NCI-H526 (cell line): ENCODE results near the gene EIF5.

Experiments used
- DNase-seq, 2 experiments: peaks; one replicate each; lab custom pipeline; 2025; lab: John Stamatoyannopoulos, UW

Gene EIF5

DNA sequence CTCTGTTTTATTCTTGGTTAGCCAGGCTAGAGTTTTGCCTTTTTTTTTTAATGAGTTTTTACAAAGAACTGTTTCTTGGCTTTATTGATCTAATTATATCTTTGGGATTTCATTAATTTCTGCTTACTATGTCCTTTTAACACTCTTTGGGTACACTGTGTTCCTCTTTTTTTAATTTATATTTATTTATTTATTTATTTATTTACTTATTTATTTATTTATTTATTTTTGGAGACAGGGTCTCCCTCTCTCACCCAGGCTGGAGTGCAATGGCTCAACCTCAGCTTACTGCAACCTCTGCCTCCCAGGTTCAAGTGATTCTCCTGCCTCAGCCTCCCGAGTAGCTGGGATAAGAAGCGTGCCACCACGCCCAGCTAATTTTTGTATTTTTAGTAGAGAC is 36.0 kb downstream of the EIF5 start:
- no peak for DNase-seq

DNA sequence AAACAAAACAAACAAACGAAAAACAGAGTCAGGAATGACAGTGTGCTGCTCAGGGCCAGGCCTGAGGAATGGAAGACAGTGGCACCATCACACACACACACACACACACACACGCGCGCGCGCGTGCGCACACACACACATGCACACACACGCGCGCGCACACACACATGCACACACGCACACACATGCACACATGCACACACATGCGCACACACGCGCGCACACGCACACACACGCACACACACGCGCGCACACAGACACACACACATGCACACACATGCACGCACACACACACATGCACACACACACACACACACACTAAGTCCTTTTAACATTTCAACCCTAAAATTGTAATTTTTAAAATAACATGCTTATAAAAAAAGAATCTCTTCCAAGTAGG is 38.0 kb downstream of the EIF5 start:
- DNase-seq = no peak

DNA sequence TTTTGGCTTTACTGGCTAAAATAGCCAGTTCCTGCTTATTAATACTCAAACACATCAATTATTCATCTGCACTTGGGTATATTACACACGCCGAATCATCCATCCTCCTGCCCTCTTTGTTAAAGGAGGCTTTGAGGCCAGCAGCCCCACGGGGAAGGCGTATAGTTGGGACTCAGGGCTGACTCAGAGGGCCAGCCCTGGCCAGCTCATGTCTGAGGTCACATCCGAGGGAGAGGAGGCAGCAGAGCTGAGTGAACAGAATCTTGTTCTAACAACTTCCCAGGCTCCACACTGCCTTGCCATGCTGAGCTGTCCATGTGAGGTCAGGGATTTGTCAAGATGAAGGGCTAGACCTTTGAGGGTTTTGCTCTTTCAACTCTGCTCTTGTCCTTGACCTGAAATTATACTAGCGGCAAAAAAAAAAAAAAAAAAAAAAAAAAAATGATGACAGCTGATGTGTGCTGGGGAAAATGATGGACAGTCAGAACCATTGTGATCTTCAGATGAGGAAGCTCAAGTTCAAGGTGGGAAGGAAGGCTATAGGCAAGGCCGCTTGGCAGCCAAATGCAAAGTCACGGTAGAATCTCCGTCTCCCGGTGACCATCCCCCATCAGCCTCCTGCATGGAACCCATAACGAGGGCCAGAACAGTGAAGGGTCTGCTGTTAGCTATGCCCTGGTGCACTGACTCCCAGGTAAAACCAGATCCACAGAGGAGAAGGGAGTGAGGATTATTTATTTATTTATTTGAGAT is 38.7 kb downstream of the EIF5 start:
- no peak for DNase-seq

DNA sequence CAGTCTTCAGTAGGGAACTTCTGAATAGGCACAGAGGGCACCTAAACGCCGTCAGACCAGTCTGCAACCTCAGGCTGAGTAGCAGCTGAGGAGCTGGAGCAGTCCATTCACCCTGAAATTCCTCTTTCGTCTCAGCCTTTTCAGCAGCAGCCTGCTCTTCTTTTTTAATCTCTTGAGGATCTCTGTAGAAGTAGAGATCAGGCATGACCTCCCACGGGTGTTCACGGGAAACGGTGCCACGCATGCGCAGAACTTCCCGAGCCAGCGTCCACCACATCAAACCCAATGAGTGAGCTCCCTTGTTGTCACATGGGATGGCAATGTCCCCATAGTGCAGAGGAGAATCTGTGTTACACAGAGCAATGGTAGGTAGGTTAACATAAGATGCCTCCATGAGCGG is 40.1 kb downstream of the EIF5 start:
- no peak for DNase-seq

DNA sequence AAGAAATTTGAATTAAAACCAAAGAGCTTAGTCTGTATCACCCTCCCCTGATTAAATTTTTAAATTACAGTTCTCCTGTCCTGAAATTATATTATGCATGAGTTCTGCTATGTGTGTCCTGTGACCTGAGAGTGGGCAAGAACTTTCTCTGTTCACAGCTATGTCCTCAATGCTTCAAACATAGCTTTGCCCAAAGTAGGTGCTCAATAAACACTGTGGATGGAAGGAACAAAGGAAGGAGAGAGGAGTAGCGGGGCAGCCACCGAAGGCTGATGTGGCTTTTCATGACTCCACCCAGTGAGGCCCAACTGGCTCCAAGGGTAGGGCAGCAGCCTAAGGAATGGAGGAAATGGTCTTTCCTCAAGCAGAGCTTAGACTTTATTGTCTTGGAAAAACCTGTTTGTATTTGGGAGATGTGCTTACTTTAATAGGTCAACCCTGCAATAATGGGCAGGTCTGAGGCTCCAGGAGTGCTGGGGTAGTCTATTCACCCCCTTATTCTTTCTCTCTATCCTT is 43.5 kb downstream of the EIF5 start:
- DNase-seq = no peak

DNA sequence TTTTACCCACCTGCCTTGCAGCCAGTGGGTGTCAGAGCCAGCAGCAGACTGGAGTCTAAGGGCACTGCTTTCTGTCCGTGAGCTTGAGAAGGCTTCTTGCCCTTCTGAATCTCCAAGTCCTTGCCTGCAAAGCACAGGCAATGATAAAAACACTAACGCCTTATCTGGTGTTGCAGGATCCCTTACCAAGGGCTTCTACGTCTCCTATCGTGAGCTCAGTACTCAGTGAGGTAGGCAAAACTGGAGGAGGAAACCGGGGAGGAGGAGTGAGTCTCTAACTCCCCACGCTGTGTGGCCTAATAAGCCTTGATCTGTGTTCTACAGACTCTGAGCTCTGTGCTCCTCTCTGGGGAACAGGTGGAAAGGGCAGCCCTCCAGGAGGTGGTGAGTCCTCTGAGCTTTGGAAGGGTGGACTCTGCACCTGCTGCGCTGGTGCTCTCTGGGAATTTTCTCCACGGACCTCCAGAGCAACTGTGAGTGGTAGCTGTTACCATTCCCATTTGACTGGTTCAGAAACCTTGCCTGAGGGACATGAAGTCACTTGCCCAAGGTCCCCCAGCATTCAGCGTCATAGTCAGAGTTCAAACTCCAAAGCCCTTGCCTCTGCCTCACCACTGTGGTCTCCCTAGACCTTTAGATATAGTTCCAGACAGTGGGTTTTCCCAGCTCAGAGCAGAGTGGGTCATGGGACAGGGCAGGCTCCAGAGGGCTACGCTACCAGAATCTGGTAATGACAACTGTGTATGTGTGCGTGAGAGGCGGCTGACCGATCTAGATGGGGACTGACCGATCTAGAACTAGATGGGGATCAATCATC is 44.2 kb downstream of the EIF5 start:
- DNase-seq = no peak

DNA sequence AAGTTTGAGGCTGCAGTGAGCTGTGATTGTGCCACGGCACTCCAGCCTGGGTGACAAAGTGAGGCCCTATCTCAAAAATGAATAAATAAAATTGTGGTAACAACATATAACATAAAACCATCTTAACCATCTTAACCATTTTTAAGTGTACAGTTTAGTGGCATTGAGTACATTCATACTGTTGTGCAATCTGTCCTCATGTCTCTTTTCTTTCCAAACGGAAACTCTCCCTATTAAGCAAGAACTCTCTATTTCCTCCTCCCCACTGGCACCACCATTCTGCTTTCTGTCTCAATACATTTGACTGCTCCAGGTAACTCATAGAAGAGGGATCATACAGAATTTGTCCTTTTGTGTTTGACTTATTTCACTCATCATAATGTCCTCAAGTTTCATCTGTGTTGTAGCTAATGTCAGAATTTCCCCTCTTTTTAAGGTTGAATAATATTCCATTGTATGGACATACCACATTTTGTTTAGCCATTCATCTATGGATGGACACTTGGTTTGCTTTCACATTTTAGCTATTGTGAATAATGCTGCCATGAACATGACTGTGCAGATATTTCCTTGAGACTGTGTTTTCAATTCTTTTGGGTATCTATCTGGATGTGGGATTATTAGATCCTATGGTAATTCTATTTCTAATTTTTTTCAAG is 46.8 kb downstream of the EIF5 start:
- DNase-seq = no peak

DNA sequence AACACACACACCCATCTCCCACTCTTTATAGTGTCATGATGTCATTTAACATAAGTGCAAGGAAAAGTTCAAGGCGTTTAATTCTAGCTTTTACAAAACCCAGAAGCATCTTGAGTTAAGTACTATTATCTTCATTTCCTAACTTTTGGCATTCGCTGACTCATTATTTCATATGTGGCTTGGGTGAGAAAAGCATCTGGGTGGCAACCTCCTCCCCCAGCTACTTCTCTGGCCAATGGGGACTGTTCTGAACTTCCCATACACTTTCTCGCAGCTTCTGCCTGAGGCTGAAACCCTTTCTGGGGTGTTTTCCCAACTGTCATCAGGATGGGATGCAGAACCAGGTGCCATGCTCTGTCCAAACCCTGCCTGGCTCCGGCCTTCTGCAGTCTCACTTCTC is 48.3 kb downstream of the EIF5 start:
- no peak for DNase-seq

DNA sequence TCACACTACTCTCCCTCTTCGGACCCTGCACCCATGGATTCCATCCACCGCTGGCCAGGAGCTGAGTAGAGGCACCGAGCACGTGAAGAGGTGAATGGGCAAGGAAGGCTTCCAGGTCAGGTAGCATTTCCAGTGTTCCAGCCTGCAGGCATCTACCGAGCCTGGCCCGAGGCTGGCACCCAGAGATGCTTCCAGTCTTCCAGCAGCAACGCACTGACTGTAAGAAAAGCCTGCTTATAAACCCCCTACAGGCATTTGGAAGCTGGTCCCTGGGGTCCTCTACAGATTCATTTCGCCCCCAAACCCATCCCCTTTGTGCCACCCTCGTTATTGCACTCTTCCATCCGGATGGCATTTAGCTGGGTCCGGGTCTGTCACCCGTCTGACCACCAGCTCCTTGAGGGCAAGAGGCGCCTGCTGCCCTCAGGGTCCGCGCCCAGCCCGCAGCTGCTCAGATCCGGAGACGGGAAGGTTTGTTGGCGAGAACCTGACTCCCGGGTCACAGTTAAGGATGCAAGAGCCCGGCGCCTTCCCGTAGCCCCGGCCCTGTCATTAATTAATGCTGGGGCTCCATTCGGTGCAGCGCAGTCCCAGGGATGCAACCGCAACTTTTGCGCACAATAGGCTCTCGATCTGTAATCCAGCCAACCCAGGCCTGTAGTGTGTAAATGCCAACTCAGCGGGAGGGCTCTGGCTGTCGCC is 50.6 kb downstream of the EIF5 start:
- peak in 1 of 2 experiments; percentile 52 for DNase-seq

DNA sequence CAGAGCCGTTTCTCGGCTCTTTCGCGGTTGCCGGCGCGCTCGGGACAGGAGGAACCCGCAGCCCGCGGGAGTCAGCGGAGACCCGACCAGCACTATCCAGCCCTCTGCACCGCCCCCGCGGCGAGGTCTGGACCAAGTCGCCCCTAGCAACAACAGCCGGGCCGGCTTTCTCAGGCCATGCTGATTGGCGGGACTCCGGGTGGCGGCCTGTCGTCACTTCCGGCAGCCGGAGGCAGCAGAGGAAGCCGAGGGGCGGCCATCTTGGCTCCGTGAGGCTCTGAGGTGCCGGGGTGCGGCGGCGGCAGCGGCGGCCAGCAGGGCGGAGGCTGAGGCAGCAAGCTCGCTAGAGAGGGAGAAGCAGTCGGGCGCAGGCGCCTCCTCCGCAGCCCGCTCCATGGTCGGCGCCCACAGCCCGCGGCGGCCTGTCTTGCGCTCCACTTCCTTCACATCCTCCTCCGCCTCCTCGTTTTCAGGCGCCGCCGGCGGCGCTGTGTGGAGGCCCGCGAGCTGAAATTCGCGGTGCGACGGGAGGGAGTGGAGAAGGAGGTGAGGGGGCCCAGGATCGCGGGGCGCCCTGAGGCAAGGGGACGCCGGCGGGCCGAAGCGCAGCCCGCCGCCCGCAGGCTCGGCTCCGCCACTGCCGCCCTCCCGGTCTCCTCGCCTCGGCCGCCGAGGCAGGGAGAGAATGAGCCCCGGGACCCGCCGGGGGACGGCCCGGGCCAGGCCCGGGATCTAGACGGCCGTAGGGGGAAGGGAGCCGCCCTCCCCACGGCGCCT is 51.3 kb downstream of the EIF5 start, which contains the start of gene MARK3:
MARK3 (plus strand) TSS at position 264 of the 777 bp plus-strand sequence. CDS start 615 bp downstream, outside the sequence.
- peak; percentile 95 to 99 for DNase-seq

DNA sequence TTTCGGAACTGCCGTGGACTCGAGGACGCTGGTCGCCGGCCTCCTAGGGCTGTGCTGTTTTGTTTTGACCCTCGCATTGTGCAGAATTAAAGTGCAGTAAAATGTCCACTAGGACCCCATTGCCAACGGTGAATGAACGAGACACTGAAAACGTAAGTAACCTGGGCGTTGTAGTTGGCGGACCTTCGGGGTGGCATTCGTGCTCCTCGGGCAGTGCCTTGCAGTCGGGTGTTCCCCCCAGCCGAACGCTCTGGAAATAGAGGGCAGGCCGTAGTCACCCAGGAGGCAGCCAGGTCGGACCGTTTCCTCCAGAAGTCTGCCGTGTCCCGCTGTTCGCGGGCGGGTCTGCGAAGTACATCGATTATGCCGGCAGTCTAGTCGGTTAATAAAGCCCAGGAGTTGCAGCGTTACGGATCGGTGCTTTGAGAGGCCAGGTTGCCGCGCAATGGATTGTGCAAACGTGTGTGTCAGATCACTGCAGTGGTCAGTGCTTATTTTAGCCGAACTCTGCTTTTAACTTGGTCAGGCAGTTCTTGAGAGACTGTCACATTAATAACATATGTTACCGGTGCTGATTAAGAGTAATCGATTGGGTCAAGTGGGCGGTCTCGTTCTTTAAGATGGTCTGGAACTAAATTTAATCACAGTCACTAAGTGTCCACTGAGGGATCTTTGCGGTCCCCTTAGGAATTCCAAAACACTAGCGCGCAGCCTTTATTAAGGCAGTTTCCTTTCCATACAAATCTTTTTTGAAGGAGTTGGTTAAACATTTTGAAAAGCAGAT is 52.1 kb downstream of the EIF5 start:
- DNase-seq = peak; percentile 19 to 63

DNA sequence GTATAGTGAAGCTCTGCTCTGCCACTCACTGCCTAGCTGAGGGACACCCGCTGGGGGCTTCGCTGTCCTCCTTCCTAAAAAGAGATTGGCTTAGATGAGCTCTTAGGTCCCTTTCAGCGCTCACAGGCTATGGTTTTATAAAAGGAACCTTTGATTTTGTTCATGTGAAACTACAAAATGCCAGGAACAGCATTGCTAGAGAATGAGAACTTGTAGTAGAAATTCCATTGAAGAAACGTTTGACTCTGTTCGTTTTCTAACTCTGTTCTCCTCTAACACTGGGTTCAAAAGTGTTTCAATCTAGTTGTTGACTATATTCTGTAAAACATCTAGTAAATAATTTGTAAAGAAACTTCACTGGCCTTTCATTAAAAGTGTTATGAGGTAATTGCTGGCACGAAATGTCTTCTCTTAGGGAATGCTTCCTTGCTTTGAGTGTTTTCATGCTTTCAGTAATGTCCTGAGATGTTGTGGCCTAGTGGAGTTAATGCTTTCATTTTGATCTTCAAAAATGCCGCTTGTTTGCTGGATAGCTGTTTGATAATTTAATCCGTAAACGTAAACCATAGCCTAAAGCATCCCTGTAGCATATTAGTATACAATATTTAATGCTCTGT is 52.8 kb downstream of the EIF5 start:
- DNase-seq = peak in 1 of 2 experiments; percentile 18

DNA sequence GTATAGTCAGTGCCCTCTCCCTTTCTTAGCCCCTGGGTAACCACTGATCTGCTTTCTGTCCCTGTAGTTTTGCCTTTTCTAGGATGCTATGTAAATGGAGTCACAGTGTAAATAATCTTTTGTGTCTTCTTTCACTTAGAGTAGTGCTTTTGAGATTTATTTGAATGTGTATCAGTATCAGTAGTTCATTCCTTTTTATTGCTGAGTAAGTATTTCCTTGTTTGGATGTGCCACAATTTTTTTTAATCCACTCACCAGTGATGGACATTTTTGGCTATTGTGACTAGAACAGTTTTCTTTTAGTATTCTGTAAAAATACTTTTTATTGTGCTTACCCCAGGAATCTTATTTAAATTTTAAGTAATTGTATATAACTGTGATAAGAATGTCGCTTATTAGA is 54.6 kb downstream of the EIF5 start:
- DNase-seq = no peak

DNA sequence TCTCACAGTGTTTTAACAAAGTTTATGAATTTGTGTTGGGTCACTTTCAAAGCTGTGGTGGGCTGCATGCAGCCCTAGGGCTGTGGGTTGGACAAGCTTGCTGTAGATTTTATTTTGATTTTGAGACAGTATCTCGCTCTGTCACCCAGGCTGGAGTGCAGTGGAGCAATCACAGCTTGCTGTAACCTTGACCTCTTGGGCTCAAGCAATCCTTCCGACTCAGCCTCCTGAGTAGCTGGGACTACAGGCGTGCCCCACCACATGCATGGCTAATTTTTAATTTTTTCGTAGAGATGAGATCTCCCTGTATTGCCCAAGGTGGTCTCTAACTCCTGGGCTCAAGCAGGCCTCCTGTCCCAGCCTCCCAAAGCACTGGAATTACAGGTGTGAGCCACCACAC is 56.6 kb downstream of the EIF5 start:
- DNase-seq = no peak

DNA sequence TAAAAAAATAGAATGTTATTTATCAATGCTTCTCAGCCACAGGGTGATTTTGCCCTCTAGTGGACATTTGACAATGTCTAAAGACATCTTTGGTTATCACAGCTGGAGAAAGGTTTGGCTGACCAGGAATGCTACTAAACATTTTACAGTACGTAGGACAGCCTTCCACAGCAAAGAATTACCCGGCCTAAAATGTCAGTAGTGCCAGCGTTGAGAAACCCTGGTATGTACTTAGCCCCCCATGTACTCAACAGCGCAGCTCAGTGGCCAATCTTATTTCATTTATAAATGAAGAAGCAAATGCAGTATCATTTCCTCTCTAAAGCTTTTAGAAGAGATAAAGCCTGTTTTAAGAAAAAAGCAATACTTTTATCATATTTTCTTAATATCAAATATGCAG is 57.0 kb downstream of the EIF5 start:
- peak; percentile 65 to 80 for DNase-seq

DNA sequence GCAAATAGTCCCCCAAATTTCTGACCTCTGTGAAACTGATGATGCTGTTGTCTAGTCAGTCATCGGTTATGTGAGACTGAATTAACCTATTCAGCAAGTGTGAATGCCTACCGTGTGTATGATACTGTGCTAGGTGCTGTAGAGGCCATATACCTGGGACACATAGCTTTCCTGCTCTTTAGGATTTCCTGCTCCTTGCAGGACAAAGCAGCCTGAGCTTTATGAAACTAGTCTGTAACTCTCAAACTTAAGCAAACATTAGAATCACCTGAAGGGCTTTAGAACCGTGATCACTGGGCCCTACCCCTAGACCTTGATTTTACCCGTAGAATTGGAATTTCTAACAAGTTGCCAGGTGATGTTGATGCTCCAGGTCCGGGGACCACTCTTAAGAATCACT is 58.1 kb downstream of the EIF5 start:
- DNase-seq = no peak

DNA sequence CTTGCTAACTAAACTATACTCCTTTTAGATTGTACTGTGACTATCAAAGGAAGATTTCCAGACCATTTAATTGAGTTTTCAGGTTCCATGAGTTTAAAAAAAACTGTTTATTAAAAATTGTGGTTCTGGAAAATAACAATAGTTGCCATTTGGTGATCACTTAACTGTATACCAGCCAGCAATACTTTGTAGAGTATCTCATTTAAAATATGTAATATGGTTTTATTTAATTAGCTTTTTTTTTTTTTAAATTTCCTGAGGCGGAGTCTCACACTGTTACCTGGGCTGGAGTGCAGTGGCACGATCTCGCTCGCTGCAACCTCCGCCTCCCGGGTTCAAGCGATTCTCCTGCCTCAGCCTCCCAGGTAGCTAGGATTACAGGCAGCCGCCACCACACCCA is 58.5 kb downstream of the EIF5 start:
- DNase-seq = no peak

DNA sequence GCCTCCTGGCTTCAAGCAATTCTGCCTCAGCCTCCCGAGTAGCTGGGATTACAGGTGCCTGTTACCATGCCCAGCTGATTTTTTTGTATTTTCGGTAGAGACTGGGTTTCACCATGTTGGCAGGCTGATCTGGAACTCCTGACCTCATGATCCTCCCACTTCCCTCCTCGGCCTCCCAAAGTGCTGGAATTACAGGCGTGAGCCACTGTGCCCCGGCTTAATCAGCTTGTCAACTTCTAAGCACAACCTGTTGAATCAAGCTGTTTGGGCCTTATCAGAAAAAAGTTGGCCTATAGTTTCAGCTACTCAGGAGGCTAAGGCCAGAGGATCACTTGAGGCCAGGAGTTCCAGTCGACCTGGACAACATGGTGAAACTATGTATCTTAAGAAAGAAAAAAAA is 59.0 kb downstream of the EIF5 start:
- DNase-seq = no peak

DNA sequence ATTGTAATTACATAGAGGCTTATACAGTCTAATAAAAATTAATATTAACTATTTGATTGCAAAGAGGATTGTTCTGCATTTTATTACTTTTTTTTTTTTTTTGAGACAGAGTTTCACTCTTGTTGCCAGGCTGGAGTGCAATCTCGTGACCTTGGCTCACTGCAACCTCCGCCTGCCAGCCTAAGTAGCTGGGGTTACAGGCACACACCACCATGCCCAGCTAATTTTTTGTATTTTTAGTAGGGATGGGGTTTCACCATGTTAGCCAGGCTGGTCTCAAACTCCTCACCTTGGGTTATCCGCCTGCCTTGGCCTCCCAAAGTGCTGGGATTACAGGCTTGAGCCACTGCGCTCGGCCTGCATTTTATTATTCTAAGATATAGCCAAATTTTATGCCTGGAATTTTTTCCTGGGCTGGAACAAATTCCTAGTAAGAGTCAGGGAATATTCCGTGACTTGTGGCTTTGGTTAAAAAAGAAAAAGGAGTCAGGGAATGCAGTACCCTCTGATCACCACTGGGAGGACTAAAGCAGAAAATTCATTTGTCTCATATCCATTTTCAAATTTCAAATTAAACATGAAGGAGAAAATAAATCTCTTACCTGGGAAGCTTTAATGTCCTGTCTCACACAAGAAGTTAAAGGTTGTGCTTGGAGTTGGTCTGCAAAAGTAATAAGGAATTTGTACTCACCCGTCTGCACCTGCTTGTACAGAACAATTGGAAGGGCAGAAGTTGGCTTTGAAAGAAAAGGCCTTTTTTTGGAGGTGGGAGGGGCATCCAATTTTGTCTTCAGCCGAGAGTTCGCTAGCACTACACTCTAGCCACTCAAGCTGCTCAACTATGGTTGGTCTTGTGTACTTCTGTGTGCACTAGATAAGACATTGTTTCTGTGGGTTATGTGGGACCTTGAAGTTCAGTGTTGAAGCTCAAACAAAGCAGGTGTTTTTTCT is 59.9 kb downstream of the EIF5 start:
- peak in 1 of 2 experiments; percentile 47 for DNase-seq
